SK-N-SH treated with all-trans-retinoic acid at 6 μM for 48 hours (cell line): ENCODE measurements around the gene SCN9A.
A peak's percentile ranks its signal among the peaks of the same experiment; 100 is the strongest.

Experiments
- ATAC-seq: fragments of 200-7000 bp; cut with Tn5 transposase; 3 replicates; pipeline ENCODE4 v1.9.1; 2020; ENCODE audit warnings: mild to moderate bottlenecking, moderate library complexity
- ARNTL ChIP-seq: fragments of 450-650 bp; formaldehyde crosslinking; IDR thresholded peaks from 2 replicates; pipeline ENCODE4 v1.5.0; 2020; ENCODE audit warnings: low read depth, mild to moderate bottlenecking, moderate library complexity, borderline replicate concordance
- BACH2 ChIP-seq: fragments of 250-450 bp; sonication (Bioruptor Pico); IDR thresholded peaks from 2 replicates; pipeline ENCODE4 v1.9.0; 2021; ENCODE audit warnings: mild to moderate bottlenecking, borderline replicate concordance
- CSDC2 ChIP-seq: fragments of 250-450 bp; sonication (Bioruptor Pico); IDR thresholded peaks from 2 replicates; pipeline ENCODE4 v1.5.0; 2020; ENCODE audit warnings: mild to moderate bottlenecking, moderate library complexity
- ESRRG ChIP-seq: fragments of 250-450 bp; sonication (Bioruptor Pico); IDR thresholded peaks from 2 replicates; pipeline ENCODE4 v1.6.1; 2021; ENCODE audit warnings: mild to moderate bottlenecking
- GLIS3 ChIP-seq: fragments of 250-450 bp; sonication (Bioruptor Pico); IDR thresholded peaks from 2 replicates; pipeline ENCODE4 v1.5.0; 2020; ENCODE audit warnings: mild to moderate bottlenecking, moderate library complexity
- ISL1 ChIP-seq: fragments of 250-450 bp; sonication (Bioruptor Pico); IDR thresholded peaks from 2 replicates; pipeline ENCODE4 v2.1.2; 2022; ENCODE audit warnings: mild to moderate bottlenecking, moderate library complexity
- PPARA ChIP-seq: fragments of 250-450 bp; sonication (Bioruptor Pico); IDR thresholded peaks from 2 replicates; pipeline ENCODE4 v1.5.0; 2020; ENCODE audit warnings: mild to moderate bottlenecking, borderline replicate concordance
- RARB ChIP-seq: fragments of 250-450 bp; sonication (Bioruptor Pico); IDR thresholded peaks from 2 replicates; pipeline ENCODE4 v1.8.0; 2021; ENCODE audit warnings: mild to moderate bottlenecking, moderate library complexity
- SNAI2 ChIP-seq: fragments of 250-450 bp; sonication (Bioruptor Pico); IDR thresholded peaks from 2 replicates; pipeline ENCODE4 v1.5.0; 2020; ENCODE audit warnings: mild to moderate bottlenecking, moderate library complexity
- TCF4 ChIP-seq: fragments of 250-450 bp; sonication (Bioruptor Pico); IDR thresholded peaks from 2 replicates; pipeline ENCODE4 v1.8.0; 2021; ENCODE audit warnings: mild to moderate bottlenecking, moderate library complexity, borderline replicate concordance
- TOX ChIP-seq: fragments of 250-450 bp; sonication (Bioruptor Pico); IDR thresholded peaks from 2 replicates; pipeline ENCODE4 v1.8.0; 2021; ENCODE audit warnings: mild to moderate bottlenecking, moderate library complexity, borderline replicate concordance
- ZC3H10 ChIP-seq: fragments of 250-450 bp; sonication (Bioruptor Pico); IDR thresholded peaks from 2 replicates; pipeline ENCODE4 v1.5.1; 2021; ENCODE audit warnings: mild to moderate bottlenecking, moderate library complexity
- ZFP3 ChIP-seq: fragments of 250-450 bp; sonication (Bioruptor Pico); IDR thresholded peaks from 2 replicates; pipeline ENCODE4 v1.5.0; 2020; ENCODE audit warnings: mild to moderate bottlenecking, moderate library complexity
- ZNF565 ChIP-seq: fragments of 450-650 bp; formaldehyde crosslinking; conservative IDR thresholded peaks from 2 replicates; pipeline ENCODE4 v1.5.0; 2020; ENCODE audit warnings: low read depth, mild to moderate bottlenecking, moderate library complexity
- ZNF70 ChIP-seq: fragments of 450-650 bp; formaldehyde crosslinking; IDR thresholded peaks from 2 replicates; pipeline ENCODE4 v1.5.0; 2020; ENCODE audit warnings: mild to moderate bottlenecking, moderate library complexity
- TF ChIP-seq, protein P1 (sequence below): fragments of 250-450 bp; sonication (Bioruptor Pico); IDR thresholded peaks from 2 replicates; pipeline ENCODE4 v1.5.1; 2020; ENCODE audit warnings: low read depth, mild to moderate bottlenecking, moderate library complexity
- TF ChIP-seq, protein P2 (sequence below): fragments of 250-450 bp; sonication (Bioruptor Pico); IDR thresholded peaks from 2 replicates; pipeline ENCODE4 v1.8.0; 2020; ENCODE audit warnings: mild to moderate bottlenecking, moderate library complexity, borderline replicate concordance
- TF ChIP-seq, protein P3 (sequence below): fragments of 250-450 bp; sonication (Bioruptor Pico); IDR thresholded peaks from 2 replicates; pipeline ENCODE4 v1.5.1; 2021; ENCODE audit warnings: mild to moderate bottlenecking, moderate library complexity
- TF ChIP-seq, protein P4 (sequence below): fragments of 250-450 bp; sonication (Bioruptor Pico); IDR thresholded peaks from 2 replicates; pipeline ENCODE4 v1.8.0; 2021; ENCODE audit warnings: low read depth, mild to moderate bottlenecking, moderate library complexity, borderline replicate concordance
- TF ChIP-seq, protein P5 (sequence below): fragments of 250-450 bp; sonication (Bioruptor Pico); IDR thresholded peaks from 2 replicates; pipeline ENCODE4 v1.5.0; 2020; ENCODE audit warnings: mild to moderate bottlenecking, moderate library complexity

Gene SCN9A

DNA sequence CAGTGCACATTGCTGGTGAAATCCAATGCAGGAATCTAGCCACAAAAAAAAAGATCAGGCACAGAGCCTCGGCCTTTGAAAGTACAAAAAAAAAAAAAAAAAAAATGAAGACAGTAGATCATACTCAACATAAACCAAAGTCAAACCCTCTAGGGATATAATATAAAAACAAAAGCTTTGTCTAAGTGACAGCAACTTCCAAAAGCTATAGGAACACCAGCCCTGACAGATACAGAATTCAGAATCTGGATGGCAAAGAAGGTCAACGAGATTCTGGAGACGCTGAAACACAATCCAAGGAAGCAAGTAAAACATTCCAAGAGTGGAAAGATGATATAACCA, 194.0 kb downstream of the SCN9A start:
- ATAC-seq, result no peak
- TF ChIP-seq PPARA (CRISPR knock-in tag) (no peak), ISL1 (CRISPR knock-in tag) (no peak), ZC3H10 (no peak), ZFP3 (CRISPR knock-in tag) (no peak), SNAI2 (CRISPR knock-in tag) (no peak), TOX (CRISPR knock-in tag) (no peak)
- TF ChIP-seq, protein P1, sequence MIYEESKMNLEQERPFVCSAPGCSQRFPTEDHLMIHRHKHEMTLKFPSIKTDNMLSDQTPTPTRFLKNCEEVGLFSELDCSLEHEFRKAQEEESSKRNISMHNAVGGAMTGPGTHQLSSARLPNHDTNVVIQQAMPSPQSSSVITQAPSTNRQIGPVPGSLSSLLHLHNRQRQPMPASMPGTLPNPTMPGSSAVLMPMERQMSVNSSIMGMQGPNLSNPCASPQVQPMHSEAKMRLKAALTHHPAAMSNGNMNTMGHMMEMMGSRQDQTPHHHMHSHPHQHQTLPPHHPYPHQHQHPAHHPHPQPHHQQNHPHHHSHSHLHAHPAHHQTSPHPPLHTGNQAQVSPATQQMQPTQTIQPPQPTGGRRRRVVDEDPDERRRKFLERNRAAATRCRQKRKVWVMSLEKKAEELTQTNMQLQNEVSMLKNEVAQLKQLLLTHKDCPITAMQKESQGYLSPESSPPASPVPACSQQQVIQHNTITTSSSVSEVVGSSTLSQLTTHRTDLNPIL, result no peak

DNA sequence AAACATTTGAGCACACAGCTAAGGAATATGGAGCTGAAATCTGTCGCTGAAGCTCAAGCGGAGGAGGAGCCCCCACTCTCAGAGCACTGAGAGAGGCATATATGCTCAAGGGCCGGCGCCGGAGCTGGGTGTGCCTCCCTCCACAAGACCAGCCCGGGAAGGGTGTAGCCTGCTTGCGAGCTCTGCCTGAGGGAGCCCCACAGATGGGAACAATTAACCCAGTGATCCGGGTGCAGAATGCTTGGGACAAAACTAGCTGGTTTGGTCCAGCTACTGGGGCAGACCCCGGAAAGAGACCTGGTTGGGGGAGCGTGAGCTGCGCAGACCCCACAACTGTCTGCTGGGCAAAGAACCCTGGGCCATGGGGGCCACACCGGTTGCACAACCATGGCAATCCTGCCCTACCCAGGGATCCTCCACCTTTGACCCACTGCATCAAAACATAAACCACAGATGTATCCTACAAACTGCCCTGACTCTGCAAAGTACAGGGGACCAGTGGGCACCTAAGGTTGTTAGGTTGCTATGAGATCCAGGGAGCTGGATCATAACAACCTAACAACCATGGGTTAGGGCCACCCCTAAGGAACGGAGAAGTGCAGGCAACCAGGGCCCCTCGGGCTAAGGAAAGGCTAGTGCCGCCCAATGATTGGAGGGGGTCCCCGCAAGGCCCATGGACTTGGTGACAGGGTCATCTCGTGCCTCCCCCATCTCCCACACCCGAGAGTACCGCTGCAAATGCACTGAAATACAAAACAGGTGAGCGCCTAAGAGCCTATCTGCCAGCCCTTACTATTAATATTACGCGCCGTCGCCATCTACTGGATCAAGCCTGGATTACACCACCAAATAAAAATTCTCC, 194.6 kb downstream of the SCN9A start:
- no peak for TF ChIP-seq RARB (CRISPR knock-in tag)
- ATAC-seq, result peak; percentile 94

DNA sequence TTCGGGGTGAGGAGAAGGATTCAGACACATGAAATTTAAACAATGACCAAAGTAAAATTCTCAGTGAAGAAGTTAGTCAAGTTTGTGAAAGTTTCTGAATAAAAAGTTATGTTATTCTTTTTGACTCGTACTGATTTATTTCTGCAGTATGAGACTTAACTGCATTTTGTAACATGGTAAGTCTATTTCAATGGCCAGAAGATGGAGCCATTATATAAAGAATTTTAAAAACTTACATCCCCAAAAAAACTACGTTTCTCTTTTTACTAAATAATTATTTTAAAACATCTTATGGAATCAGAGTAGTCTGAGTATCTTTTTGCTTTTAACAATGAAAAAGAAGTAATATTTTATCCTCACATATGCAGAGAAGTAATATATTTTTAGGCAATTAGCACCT, 196.5 kb downstream of the SCN9A start:
- 0 out of 3 replicates have a peak, but pooled peaks have one; percentile 25 for ATAC-seq

DNA sequence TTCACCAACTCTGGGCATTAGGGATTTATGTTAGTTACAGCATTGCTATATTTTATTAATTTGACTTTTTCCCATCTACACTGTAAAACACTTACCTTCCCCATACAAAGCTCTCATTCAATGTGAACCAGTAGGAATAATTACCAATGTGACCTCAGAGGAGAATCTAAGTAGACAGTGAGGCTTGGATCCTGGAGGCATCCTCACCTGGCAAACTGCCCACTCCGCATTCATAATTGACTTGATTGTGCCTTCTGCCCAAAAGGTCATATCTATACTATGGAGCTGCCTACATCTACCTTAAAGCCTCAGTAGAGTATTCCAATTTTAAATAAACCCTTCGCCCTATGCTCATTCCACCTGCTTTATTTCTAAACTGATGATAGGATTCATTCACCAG, 202.5 kb downstream of the SCN9A start:
- ATAC-seq, result no peak
- TF ChIP-seq CSDC2 (CRISPR knock-in tag), result no peak
- no peak for TF ChIP-seq SNAI2 (CRISPR knock-in tag)
- TF ChIP-seq RARB (CRISPR knock-in tag), result no peak
- TF ChIP-seq ZC3H10, result no peak
- TF ChIP-seq ZFP3 (CRISPR knock-in tag), result no peak
- TF ChIP-seq, protein P2, sequence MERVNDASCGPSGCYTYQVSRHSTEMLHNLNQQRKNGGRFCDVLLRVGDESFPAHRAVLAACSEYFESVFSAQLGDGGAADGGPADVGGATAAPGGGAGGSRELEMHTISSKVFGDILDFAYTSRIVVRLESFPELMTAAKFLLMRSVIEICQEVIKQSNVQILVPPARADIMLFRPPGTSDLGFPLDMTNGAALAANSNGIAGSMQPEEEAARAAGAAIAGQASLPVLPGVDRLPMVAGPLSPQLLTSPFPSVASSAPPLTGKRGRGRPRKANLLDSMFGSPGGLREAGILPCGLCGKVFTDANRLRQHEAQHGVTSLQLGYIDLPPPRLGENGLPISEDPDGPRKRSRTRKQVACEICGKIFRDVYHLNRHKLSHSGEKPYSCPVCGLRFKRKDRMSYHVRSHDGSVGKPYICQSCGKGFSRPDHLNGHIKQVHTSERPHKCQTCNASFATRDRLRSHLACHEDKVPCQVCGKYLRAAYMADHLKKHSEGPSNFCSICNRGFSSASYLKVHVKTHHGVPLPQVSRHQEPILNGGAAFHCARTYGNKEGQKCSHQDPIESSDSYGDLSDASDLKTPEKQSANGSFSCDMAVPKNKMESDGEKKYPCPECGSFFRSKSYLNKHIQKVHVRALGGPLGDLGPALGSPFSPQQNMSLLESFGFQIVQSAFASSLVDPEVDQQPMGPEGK (CRISPR knock-in tag), result no peak
- no peak for TF ChIP-seq PPARA (CRISPR knock-in tag)
- TF ChIP-seq GLIS3, result no peak
- TF ChIP-seq ZNF70 (CRISPR knock-in tag), result no peak
- TF ChIP-seq, protein P3, sequence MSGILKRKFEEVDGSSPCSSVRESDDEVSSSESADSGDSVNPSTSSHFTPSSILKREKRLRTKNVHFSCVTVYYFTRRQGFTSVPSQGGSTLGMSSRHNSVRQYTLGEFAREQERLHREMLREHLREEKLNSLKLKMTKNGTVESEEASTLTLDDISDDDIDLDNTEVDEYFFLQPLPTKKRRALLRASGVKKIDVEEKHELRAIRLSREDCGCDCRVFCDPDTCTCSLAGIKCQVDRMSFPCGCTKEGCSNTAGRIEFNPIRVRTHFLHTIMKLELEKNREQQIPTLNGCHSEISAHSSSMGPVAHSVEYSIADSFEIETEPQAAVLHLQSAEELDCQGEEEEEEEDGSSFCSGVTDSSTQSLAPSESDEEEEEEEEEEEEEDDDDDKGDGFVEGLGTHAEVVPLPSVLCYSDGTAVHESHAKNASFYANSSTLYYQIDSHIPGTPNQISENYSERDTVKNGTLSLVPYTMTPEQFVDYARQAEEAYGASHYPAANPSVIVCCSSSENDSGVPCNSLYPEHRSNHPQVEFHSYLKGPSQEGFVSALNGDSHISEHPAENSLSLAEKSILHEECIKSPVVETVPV (CRISPR knock-in tag), result no peak
- no peak for TF ChIP-seq ARNTL (CRISPR knock-in tag)
- TF ChIP-seq, protein P4, sequence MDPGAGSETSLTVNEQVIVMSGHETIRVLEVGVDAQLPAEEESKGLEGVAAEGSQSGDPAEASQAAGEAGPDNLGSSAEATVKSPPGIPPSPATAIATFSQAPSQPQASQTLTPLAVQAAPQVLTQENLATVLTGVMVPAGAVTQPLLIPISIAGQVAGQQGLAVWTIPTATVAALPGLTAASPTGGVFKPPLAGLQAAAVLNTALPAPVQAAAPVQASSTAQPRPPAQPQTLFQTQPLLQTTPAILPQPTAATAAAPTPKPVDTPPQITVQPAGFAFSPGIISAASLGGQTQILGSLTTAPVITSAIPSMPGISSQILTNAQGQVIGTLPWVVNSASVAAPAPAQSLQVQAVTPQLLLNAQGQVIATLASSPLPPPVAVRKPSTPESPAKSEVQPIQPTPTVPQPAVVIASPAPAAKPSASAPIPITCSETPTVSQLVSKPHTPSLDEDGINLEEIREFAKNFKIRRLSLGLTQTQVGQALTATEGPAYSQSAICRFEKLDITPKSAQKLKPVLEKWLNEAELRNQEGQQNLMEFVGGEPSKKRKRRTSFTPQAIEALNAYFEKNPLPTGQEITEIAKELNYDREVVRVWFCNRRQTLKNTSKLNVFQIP (CRISPR knock-in tag), result no peak
- no peak for TF ChIP-seq ESRRG (CRISPR knock-in tag)
- TF ChIP-seq TCF4 (CRISPR knock-in tag), result no peak

More for the DNA sequence above, 196.5 kb downstream of the SCN9A start:
- TF ChIP-seq ZNF565 (CRISPR knock-in tag), result no peak
- no peak for TF ChIP-seq BACH2 (CRISPR knock-in tag)
- TF ChIP-seq, protein P3 (CRISPR knock-in tag), result no peak
- TF ChIP-seq RARB (CRISPR knock-in tag), result no peak
- TF ChIP-seq, protein P1, result no peak
- TF ChIP-seq TCF4 (CRISPR knock-in tag), result no peak
- TF ChIP-seq, protein P5, sequence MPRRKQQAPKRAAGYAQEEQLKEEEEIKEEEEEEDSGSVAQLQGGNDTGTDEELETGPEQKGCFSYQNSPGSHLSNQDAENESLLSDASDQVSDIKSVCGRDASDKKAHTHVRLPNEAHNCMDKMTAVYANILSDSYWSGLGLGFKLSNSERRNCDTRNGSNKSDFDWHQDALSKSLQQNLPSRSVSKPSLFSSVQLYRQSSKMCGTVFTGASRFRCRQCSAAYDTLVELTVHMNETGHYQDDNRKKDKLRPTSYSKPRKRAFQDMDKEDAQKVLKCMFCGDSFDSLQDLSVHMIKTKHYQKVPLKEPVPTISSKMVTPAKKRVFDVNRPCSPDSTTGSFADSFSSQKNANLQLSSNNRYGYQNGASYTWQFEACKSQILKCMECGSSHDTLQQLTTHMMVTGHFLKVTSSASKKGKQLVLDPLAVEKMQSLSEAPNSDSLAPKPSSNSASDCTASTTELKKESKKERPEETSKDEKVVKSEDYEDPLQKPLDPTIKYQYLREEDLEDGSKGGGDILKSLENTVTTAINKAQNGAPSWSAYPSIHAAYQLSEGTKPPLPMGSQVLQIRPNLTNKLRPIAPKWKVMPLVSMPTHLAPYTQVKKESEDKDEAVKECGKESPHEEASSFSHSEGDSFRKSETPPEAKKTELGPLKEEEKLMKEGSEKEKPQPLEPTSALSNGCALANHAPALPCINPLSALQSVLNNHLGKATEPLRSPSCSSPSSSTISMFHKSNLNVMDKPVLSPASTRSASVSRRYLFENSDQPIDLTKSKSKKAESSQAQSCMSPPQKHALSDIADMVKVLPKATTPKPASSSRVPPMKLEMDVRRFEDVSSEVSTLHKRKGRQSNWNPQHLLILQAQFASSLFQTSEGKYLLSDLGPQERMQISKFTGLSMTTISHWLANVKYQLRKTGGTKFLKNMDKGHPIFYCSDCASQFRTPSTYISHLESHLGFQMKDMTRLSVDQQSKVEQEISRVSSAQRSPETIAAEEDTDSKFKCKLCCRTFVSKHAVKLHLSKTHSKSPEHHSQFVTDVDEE, result no peak
